Putamen (tissue), 1 donor: Measurements from ENCODE around the gene CTDSPL.
A peak's percentile ranks its signal among the peaks of the same experiment; 100 is the strongest.
"Not testable (repeated sequence)": the region's sequence is repeated elsewhere in the genome, so short reads cannot be mapped to it uniquely, and the experiment has no call there.

Source experiments
- DNase-seq: peaks from one replicate; pipeline ENCODE4 v3.0.0-alpha.2; 2016; ENCODE audit warnings: low spot score

The CTDSPL gene

DNA sequence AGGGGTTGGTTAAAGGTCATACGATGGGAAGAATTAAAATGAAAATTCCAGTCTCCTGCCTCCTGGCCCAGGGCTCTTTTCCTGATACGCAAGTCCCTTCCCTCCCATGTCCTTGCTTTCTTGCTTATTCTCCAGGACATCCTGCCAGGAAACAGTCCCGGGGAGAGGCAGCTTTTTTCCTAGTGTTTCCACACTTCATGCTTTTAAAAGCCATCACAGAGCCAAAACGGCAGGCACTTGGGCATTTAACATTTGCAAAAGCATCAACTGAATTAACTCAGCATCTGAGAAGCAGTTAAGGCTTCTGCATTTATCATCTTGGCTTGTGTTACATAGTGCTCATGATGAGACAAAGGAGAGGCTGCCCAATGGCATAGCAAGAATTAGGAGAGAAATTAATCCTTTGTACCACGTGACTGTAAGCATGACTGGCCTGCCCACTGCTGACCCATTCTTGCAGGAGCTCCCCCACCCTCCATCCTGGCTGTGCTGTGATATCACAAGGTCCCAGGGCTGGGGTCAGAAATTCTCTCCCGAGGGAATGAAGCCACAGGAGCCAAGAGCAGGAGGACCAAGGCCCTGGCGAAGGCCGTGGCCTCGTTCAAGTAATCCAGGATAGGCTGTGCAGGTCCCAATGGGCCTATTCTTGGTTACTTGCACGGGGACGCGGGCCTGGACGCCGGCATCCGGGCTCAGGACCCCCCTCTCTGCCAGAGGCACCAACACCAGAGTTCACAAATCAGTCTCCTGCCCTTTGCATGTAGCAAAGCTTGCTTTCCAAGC lies 107.3 kb downstream of the CTDSPL start:
- no peak for DNase-seq

DNA sequence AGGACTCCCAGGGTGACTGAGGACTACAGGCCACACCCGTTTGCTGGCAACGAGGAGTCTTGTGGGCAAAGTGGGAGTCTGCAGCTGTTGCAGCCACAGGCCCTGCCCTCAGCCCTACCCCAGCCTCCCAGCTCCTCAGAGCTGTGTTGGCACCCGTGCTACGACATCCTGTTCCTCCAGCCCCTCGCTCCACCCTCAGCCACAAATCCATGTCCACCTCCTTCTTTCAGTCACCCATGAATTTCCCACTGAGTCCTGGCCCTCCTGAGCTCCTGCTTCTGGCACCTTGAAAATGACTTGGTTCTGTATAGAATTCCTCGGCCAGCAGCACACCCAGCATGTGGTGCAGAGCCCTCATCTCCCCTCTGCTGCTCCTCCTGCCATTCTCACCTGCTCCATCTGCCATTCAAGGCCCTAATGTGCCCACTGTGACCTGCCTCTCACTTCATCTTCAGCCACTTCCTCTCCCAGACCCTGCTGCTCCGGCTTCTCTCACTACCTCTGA lies 108.0 kb downstream of the CTDSPL start:
- no peak for DNase-seq

DNA sequence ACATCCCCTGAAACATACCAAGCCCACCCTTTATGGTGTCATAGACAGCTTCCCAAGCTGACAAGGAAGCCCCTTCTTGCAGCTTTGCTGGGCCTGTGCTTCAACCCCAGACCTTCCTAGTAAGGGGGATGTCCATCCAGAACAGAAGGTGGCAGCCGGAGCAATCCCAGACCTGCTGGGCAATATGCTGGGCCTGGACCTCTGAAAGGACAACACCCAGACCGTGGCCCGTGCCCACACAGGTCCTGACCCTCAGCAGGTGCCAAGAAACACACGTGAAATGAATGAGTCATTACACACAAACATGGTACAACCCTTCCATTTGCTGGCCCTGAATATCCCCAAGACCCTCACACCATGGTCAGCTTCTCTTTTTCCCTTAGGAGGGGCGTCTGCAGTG lies 109.1 kb downstream of the CTDSPL start:
- no peak for DNase-seq

DNA sequence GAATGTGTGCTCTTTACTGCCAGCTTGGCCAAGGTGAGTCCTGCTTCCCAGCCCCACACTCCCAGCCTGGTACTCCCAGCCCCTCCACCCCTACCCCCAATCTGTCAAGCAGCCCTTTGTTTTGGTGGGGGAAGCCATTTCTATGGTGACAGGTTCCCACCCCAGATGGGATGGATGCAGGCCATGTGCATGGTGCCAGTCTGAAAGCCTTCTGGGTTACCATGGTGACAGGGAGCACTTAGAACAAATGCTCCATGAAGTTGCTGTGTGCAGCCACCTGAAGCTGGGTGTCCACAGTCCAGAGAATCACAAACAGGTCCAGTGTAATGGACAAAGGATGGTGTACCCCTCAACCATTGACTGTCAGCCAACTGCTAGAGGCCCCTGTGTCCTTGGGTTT lies 109.8 kb downstream of the CTDSPL start:
- DNase-seq: no peak

DNA sequence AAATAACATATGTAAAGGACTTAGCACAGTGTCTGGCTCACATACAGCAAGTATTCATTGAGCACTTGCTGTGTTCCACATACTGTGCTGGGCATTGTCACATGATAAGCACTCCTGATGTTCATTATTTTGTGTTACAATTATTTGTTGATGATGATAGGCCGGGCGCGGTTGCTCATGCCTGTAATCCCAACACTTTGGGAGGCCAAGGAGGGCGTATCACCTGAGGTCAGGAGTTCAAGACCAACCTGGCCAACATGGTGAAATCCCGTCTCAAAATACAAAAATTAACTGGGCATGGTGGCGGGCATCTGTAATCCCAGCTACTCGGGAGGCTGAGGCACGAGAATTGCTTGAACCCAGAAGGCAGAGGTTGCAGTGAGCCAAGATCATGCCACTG lies 110.4 kb downstream of the CTDSPL start:
- not testable (repeated sequence) for DNase-seq

DNA sequence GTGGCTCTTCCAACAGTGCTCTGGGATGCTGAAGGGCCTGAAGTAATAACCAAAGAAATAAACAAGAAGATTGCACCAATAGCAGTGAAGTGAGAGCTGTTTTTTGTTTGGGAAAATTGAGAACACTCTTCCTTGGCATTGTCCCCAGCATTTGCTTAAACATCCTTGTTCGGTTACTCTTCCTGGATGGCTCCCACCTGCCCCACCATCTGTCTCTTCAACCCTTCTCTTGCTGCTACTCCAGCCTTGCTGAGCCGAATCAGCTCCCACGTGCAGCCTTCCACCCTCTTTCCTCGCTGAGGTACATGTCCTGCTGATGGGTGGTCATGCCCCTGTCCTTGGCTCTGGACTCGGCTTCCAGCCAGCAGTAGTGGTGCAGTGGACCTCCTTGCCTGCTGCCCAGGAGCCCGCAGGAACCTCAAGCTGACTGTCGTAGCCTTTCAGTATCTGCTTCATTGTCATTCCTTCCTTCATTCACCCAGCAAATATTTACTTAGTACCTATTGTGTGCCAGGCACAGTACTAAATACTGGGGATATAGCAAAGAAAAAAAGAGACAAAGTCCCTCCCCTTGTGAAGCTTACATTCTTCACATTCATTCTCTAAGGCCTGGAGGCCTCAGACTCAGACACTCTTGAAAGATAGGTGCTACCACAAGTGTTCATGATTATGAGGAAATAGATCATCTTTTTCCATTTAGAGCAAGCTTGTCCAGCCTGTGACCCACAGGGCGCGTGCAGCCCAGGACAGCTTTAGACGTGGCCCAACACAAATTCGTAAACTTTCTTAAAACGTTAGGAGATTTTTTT lies 111.8 kb downstream of the CTDSPL start:
- no peak for DNase-seq

DNA sequence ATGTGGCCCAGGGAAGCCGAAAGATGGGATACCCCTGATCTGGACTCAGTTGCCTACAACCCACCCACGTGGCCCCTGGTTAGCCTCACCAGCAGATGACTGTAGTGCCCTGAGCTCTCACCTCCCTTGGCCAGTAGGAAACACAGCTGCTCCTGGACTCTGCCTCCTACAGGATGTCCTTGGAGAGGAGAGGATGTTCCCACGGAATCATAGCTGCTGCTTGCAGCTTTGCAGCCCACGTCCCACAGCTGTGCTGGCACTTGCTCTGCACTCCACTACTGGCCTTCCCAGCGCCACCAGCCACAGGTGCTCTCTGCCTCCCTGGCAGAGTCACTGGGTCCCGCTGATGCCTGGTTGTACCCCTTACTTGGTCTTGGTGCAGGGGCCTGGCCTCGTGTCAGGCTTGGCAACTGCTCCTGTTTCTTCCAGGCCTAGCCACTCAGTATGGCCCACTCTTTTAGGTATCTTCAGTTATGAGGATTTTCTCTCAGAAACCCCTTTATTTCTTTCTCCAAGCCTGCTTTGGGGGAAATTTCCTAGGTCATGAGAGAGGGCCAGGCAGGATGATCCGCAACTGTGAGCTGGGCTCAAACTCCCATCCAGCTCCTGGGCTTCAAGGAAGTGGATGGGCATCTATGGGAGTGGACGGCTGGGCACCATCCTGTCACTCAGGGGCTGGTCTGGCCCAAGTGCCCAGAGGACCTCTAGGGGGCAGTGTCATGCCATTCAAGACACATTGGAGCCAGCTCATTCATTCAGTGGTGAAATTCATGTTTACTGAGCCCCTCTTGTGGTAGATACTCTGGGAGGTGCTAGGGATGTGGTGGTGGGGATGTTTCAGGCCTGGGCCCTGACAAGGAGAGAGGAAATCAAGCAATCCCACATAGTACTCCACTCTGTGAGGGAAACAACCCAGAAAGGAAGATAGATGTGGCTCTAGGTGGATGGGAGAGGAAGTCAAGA lies 112.7 kb downstream of the CTDSPL start:
- peak; percentile 72 for DNase-seq

DNA sequence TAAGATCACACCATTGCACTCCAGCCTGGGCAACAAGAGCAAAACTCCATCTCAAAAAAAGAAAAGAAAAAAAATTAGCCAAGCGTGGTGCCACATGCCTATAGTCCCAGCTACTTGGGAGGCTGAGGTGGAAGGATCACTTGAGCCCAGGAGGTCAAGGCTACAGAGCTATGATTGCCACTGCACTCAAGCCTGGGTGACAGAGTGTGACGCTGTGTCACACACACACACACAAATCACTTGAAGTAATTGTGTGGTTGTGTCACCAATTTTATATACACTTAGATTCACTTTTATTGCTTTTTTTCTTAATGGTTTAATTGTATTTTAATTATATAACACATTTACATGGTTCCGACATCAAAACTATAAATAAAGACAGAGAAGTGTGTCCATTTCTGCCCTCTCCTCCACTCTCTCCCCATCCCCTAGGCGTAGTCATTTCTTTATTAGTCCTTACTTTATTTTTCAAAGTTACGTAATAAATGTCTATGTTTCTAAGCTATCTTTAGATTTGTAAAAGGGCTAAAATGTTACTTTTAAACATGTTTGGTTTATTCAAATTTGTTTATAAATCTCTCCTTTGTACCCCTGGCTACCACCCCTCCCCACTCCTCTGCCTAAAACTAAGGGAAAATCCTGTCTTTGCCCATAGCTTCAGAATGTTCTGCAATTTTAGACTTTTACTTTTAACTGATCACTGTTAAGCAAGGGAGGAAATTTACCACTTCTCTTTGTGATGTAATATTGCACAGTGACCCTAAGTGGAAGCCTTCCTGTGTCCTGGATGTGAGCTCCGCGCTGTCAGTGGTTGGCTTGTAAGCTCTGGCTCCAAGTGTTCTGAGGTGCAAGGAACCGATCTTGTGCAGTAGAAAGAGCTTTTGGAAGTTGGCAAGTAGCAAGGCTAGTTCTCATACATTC lies 118.1 kb downstream of the CTDSPL start:
- DNase-seq: no peak

DNA sequence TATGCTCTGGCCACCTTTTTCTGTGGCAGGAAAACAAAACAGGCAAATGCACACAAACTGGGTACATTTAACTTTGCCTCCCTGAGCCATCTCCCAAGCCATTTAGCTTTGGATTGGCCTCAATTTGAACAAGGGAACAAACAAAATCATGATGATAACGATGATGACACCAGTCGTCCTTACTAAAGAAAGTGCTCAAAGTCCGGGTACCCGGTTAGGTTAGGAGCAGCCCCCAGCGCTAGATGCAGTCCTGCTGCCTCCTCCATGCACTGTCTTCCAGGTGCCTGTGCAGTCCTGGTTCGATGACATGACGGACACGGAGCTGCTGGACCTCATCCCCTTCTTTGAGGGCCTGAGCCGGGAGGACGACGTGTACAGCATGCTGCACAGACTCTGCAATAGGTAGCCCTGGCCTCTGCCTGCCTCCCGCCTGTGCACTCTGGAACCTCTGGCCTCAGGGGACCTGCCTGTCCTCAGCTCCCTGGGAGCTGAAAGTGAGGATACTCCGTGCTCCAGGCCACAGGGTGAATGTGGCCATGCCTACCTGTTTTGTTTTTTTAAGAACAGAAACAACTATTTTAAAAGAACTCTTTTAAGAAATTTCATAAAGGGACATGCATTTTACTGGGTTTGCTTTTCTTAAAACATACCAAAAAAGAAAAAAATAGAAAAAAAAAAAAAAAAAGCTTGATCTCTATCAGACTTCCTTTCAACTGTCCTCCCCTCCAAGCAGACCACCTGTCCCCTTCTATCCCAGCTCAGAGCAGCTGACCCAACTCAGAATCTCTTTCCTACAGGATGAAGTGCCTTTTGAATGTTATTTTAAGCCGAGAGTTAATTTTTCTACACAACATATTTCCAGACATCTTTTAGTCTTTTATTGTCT lies 119.0 kb downstream of the CTDSPL start:
- DNase-seq: no peak

DNA sequence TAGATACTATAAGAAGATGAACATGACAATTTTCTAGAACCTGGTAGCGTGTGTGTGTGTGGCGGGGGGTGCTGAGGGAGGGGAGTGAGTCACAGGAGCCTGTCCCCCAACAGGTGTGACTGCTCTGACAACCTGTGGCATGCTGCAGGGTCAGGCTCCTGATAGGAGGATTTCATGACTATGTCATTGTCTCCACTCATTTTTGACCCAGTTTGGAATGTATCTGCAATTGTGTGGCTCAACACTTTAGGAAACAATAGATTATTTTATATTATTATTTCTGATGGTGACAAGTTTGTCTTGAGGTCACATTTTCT lies 119.6 kb downstream of the CTDSPL start:
- DNase-seq: no peak

DNA sequence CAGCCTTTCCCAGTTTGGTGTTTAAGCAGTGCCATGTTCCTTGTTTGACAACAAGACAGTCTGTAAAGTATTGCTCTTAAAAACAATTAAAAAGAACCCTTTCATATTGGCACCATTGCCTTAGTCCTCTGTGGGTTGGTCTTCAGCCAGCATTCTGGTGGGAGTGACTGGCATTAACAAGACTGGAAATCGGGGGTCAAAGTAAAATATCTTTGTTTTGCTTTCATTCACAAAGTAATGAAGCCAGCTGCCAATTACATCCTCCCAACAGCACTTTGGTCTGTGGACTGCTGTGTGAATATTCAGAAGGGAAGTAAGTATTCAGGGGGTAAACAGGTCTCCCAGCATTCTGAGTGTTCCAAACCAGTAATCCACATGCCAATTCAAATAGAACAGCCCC lies 120.7 kb downstream of the CTDSPL start:
- DNase-seq: no peak

DNA sequence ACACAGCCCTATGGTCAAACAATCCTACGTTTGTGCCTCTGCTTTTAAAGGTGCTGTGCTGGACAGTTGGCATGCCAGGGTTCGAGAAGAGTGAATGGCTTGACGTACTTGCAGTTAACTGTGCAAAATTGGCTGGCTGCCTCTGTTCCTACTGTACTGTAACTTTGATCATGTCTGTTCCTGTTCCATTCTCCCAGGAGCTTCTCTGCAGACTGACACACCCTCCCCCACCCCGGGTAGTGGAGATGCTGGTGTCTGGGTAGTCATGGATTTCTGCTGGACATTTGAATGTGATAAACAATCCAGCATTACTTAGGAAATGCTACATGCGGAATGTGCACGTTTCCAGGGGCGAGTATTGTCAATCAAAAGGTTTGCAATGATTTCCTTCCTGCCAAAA lies 122.4 kb downstream of the CTDSPL start:
- no peak for DNase-seq

DNA sequence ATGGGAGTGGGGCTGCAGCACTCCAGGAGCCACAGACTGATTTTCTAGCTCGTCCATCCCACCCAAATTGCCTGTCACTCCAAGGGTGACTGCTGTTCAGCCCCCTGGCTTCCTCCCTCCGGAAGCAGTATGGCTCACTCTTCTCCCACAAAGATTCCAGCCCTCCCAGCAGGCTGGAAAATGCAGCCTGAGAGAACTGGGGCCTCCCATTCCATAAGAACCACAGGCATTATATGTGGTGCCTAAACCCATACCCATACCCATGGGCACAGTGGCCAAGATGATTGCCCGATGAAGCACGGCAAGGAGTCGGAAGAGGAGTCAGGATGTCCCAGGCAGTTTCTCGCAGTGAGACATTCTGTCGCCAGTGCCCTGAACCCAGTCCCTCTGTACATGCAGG lies 122.9 kb downstream of the CTDSPL start:
- no peak for DNase-seq

DNA sequence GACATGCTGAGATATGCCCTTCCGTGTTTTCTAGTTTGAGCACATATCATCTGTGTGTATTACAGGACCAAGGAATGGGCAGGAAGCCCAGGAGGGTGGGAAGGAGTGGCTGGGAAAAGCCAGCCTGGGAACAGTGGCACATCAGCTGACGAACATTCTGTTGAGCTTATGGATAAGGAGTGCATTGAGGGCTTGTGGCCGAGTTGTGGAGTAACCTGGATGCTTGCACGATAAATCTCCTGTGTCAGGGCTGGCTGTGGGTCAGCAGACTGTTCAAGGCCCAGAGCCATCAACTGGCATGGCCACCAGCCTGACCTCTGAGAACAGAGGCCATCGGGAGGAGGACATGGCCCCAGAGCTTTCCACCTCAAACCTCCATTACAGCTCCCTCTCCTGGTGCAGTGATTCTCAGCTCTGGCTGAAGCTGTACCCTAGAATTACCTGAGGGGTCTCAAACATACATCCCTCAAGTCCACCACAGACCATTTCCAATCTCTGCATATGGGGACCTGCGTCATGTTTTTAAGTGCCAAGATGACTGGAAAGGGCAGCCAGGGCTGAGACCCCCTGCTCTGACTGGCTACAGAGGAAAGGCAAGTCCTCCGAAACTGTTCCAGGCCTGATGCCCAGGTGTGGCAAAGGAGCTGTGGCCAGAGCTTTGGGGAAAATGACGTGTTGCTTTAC lies 124.1 kb downstream of the CTDSPL start:
- no peak for DNase-seq

DNA sequence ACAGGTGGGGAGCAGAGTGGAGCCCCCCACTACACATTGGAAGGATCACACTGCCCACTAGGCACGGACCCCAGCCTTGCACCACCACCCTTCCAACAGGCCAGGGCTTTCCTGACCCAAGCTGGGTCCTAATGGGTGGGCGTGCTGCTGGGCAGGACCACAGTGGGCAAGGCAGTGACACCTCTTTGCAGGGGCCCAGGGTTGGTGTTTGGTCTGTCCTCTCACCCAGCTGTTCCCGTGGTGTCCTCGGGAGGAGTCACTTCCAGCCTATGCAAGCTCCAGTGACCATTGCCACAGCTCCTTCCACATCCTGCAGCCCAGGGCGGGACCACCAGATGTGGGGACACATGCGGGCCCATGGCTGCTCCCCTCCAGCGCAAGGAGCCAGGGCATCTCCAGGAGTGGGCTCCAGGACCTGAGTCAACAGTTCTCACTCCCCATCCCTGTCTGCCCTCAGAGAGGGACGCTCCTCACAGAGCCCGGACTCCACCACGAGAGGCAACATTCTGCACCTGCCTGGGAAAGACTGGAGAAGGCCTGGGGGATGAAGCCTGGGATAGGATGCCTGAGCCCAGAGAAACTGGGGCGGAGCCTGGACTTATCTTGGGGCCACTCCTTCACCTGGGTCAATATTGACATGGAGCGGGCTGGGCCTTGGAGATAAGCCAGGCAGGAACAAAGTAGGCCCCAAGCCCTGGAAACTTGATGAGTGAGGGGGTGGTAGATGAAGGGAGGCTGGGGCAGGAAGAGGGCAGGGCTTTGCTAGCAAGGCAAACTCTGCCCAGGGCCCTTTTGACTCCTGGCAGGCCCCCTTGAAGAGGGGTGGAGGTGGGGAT lies 125.0 kb downstream of the CTDSPL start:
- DNase-seq: no peak

DNA sequence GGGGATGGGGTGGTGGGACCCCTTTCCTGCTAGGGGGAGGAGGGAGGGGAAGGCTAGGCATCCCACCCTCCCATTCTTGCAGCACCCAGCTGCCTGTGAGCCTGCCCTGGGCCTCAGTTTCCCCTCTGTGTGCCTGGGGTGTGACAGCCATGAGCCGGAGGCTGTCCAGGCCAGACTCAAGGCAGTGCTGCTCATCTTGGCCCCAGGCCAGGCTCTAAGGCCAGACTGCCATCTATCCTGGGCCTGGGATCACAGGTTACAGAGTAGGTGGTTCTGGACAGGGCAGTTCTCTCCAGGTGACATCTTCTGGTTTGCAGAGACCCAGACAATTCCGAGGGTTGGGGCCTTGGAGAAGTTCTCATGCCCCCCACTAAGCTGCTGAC lies 125.6 kb downstream of the CTDSPL start:
- DNase-seq: no peak

DNA sequence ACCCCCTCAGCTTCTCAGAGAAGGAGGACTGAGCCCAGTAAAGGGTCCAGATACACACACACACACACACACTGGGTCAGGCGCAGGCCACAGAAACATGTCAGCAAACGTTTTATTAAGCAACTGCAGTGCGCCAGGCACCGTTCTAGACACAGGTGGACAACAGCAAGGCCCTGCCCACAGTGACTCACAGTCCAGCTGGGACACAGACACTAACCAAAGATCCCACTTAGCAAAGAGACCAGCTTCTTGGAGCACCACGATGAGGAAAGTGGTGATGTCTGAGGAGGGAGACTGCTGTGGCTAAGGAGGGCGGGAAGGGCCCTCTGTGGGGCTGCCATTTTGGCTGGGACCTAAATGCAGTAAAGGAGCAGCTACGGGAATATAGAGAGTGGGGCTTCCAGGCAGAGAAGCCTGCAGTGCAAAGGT lies 126.1 kb downstream of the CTDSPL start:
- DNase-seq: no peak

DNA sequence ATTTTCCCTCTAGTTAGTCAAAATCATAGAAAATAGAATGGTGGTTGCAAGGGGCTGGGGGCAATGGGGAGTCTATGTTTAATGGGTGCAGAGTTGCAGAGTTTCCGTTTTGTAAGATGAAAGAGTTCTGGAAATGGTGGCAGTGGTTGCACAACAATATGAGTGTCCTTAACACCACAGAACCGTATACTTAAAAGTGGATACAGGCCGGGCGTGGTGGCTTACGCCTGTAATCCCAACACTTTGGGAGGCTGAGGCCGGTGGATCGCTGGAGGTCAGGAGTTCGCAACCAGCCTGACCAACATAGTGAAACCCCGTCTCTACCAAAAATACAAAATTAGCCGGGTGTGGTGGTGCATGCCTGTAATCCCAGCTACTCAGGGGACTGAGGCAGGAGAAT lies 126.7 kb downstream of the CTDSPL start:
- not testable (repeated sequence) for DNase-seq
